HG03342 (cell line): ENCODE data around the gene GLI3.

Experiments used
- ATAC-seq: cut with Tn5 transposase; IDR thresholded peaks from one replicate; pipeline ENCODE4 v1.9.1; 2021; ENCODE audit warnings: mild to moderate bottlenecking, moderate library complexity; ENCODE audit not compliant: unreplicated experiment

The GLI3 gene

DNA sequence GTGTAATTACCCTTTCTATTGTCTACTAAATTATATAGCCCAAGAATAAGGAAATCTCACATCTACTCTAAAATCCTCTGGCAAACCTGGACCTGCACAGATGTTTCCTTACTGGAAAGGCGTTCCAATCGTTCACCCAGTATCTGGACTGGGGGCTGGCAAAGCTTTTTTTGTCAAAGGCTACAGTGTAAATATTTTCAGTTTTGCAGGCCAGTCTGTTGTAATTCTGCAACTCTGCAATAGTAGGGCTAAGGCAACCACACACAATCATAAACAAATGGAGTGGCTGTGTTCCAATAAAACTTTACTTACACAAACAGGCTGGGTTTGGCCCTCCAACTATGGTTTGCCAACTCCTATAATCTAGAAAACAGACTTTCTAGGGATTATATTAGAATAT is 56.2 kb downstream of the GLI3 start:
- ATAC-seq = no peak

GRCh38 chr7:42176724-42177101 is 60.3 kb downstream of the GLI3 start:
- ATAC-seq = no peak

DNA sequence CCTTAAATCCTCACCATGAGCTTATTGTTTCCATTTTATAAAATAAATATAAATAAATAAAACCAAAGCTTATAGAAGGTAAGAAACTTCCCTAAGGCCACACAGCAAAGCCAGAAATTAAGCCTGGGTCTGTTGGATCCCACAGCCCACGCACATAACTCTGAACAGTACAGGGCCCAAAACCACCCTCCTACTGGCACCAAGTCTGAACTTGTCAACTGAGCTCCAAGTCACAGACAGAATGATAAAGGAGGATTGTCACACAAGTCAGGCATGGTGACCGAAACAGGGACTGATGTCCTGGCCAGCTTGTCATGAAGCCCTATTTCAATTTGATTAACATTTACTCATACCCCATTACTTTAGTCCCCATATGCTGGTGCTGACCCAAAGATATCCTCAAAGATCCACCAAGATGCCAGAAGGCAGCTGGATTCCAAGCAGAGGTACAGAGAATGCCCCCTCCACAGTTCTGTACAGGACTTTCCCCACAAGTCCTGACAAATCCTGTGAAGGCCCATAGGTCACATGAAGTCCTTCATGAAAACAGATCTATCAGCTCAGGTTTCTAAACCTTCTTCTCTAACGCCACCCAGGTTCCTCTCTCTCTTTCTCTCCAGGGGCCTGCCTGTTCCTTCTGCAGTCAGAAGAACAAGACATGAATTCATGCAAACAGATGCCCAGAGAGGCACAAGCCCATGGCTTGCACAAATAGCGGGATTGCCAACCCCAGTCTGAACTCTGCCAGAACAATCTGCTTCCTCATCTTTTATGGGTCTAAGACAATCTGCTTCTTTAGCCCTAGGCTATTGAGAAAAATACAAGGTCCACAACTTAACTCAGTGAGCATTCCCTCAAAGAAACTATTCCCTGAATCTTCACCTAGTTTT is 60.9 kb downstream of the GLI3 start:
- no peak for ATAC-seq

DNA sequence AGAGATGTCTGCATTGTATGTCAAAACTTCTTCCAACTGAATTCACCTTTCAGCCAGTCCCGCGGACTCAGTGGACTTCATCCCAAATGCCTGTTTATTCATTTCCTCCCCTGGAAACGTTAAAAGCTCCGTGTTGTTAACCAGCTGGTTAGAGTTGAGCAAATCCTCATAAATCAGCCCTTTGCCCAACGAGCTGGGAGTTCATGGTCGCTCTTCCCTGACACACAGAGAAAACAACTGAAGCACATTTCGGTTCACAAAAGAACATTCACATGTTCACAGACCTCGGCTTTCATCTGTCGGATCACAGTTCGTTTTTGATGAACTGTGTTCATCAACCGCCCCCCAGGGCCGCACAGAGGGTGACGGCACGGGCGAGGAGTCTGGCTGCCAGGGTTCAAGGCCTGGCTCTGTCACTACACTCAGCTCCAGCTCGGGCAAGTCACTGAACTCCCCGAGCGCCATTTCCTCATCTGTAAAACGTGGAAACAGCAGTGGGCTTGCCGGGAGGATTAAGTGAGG is 62.6 kb downstream of the GLI3 start:
- ATAC-seq = no peak

- no peak for ATAC-seq
These were observed 66.3 kb downstream of the GLI3 start for GRCh38 chr7:42170724-42171123.

GRCh38 chr7:42168512-42168911 is 68.5 kb downstream of the GLI3 start:
- no peak for ATAC-seq

- ATAC-seq = no peak
These were observed 69.3 kb downstream of the GLI3 start for GRCh38 chr7:42167631-42168236.

DNA sequence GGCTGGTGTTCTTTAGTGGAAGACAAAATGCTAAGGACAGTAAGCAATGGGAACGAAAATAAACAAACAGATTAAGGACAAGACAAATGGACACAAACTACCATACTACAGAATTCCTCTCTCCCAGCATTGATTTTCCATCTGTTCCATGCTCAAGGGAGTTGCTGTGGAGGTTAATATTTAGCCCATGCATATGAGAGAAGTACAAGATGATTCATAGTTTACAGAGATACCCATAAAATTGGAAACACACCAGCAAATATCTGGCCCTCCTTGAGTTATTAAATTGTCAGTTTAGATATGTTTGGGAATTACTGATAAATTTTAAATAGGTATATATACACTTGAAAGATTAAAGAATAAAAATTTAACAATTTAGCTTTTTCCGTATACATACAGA is 69.8 kb downstream of the GLI3 start:
- ATAC-seq = no peak

DNA sequence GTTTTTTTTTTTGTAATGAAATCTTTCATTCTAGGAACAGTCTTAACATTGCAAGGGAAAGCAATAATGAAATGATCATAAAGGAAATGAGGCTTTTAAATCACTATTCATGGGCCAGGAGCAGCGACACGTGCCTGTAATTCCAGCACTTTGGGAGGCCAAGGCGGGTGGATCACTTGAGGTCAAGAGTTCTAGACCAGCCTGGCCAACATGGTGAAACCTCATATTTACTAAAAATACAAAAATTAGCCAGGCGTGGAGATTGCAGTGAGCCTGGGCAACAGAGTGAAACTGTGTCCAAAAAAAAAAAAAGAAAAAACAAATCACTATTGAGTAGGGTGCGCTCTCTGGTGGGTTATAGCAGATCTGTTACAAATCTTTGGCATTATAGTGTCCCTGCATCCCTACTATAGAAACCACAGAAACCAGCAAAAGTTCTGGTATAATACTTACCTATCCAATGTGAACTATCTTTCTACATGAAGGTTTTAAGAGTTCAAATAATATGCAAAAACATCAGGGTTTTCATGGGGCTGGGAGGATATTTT is 72.1 kb downstream of the GLI3 start:
- ATAC-seq = no peak

- no peak for ATAC-seq
These were observed 74.3 kb downstream of the GLI3 start for GRCh38 chr7:42162560-42163325.

- ATAC-seq = no peak
These were observed 75.3 kb downstream of the GLI3 start for GRCh38 chr7:42161719-42162118.

- ATAC-seq = no peak
These were observed 75.9 kb downstream of the GLI3 start for GRCh38 chr7:42161110-42161509.

DNA sequence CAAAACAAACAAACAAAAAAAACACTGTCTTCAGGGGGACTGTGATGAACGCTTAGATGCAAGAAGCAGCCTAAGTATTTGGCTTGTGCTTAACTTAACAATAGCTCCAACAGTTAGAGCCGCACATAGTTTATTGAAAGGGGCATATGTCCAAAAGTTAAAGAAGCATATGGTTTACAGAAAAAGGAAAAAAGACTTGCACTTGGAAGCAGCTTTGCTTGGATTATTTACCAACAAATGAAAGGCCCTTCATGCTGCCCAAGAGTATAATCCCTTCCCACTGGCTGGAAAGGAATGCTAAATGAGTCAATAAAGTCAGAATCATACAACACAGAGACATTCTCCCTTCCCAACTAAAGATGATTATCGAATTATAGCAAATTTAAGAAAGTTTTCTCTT is 77.9 kb downstream of the GLI3 start:
- no peak for ATAC-seq

DNA sequence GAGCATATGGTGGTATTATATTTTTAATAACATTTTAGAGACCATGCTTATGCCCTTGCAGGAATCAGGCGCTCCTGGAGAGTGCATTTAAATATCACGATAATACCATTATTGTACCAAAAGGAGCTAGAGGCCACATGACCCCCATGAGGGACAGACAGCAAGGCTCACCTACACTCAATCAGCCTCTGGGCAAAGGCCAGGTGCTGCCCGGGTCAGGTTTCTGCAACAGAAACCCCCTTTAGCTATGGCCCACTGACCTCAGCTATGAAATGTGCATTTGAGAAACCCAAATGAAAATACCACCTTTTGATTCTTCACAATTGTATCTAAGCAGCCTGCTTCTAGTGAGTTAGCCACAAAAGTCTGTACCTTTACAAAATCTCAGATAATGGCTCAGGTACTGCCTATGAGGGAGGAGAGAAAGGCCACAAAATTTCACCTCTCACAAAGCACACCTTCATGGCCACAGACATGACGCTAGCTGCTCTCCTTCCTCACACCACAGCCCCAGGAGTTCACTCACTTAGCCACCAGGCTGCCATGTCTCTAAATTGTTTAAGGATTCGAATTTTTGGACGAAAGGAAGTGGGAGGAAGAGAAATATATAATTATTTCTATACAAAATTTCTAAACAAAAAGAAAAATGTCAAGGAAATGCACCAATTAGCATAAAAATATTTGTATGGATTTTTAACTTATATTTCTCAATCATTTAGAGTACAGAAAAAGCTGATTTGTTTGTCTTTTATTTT is 79.9 kb downstream of the GLI3 start:
- ATAC-seq = no peak

DNA sequence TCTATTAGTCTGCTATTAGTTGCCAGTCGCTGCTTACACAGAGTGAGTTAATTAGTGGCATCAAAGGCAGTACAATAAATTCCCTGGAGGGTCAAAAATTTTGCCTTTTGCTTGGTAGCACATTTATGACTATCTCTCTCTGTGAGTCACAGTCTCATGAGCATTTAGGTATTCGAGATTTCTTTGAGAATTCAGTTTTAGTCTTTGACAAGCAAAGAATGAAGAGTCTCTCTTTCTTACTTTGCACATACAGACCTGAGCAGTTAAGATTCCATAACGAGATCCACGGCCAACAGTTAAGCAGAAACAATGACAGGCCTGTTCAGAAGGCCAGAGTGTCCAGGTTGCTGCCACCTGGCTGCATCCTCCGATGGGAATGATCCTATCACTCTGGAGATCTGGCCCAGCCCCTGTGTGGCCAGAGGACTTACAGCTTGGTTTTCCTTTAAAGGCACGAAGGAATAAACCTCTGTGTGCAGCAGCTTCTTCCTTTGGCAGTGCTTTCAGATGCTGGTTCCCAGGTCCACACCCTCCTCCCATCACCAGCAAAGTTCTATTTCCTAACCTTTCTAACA is 80.6 kb downstream of the GLI3 start:
- no peak for ATAC-seq

GRCh38 chr7:42155584-42156290 is 81.3 kb downstream of the GLI3 start:
- no peak for ATAC-seq

DNA sequence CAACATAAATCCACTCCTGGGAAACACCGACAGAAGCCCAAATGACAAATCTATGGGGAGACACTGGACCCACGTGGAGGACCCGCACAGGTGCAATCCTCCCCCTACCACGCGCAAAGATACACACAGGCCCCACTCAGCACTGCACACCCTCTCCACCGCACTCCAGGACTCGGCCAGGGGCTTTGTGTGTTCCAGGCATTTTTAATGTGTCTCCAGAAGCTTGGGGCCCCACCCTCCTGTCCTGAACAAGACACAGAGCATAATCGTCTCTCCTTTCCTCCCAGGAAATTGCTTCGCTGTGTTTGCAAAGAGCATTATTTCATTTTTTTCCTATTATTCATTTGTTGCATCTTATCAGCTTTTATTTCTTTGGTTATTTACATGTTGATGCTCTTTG is 82.8 kb downstream of the GLI3 start:
- ATAC-seq = no peak

DNA sequence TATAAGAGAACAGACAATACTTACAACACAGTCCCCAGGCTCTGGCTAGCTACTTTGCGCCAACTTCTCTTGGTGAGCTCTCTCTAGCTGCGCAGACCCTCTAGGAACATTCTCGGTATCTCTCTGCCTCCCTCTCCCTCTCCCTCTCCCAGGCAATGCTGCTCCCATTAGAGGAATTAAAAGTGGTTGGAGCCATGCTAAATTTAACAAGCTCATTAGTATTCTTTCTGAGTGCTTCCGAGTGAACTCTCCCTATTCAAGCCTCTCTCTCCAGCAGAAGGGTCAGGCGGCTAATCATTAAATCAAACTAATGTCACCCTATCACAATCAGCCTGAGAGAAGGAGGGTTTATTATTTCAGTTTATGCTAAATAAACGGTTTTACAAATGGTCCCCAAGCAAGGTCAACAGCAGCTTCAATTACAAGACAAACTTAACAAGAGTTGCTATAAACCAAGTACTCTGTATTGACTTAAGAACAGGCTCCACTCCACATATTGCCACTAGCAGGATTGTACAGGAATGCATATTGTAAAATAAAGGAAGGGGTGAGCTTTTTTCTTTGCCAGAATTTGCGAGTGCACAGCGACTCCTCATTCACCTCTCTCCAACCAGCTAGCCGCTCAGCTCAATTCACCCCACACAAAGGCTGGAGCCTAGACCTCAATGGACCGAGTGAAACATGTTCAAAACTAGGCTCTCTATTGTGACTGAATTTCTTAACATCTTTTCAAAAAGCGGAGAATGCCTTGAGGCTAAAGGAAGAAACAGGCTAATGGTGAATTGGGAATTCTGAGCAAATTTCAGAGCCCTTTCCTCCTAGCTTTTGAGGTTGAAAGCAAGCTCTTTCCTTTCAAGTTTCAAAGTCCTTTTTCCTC is 84.4 kb downstream of the GLI3 start:
- no peak for ATAC-seq

DNA sequence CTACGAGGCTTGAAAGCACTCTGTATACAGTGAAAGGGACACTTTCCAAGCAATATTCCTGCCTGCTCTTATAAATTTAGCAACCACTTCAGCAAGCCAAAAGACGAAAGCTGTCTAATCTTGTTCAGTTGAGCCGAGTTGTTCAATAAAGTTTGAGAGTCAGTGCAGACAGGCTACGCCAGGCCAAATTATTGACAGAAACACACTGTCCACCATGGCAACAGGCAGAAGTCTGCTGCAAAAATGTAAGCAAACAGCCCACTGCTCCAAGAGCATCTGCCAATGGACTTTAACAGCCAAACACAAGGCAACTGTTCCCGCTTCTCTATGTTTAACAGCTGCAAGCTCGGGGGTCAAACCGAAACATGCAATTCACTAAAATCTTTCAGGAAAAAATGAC is 85.7 kb downstream of the GLI3 start:
- ATAC-seq = no peak
